22Rv1 (cell line): ENCODE results near the gene GULP1.

Experiments
- H3K27ac ChIP-seq: fragments of 450-650 bp; 2 replicates; pipeline ENCODE4 v1.5.1; 2017
- CTCF ChIP-seq: fragments of 450-650 bp; IDR thresholded peaks from 2 replicates; pipeline ENCODE4 v1.5.1; 2017; ENCODE audit warnings: mild to moderate bottlenecking
- ZFX ChIP-seq: fragments of 450-650 bp; IDR thresholded peaks from 2 replicates; pipeline ENCODE4 v1.6.1; 2017; ENCODE audit warnings: antibody characterized with exemption, borderline replicate concordance

The GULP1 gene

GRCh38 chr2:188291142-188291616, 495 bp upstream of the GULP1 start:
- TF ChIP-seq CTCF (no peak), ZFX (no peak)
- peak overlapping the region; percentile 94 for H3K27ac ChIP-seq

- H3K27ac ChIP-seq = peak overlapping the region; percentile 94
- no peak for TF ChIP-seq ZFX
- TF ChIP-seq CTCF = no peak
Measured at GRCh38 chr2:188292348-188293239, 920 bp downstream of the GULP1 start.

- H3K27ac ChIP-seq = peak overlapping the region; percentile 94
- TF ChIP-seq CTCF = no peak
- TF ChIP-seq ZFX = no peak
Measured at GRCh38 chr2:188293601-188294351, 2.1 kb downstream of the GULP1 start.

GRCh38 chr2:188294352-188294926, 2.8 kb downstream of the GULP1 start:
- H3K27ac ChIP-seq = peak overlapping the region; percentile 94
- TF ChIP-seq CTCF = no peak
- TF ChIP-seq ZFX = no peak

GRCh38 chr2:188295067-188295685, 3.5 kb downstream of the GULP1 start:
- no peak for TF ChIP-seq CTCF
- no peak for TF ChIP-seq ZFX
- peak overlapping the region; percentile 94 for H3K27ac ChIP-seq

GRCh38 chr2:188297978-188298377, 6.3 kb downstream of the GULP1 start:
- no peak overlapping the region for H3K27ac ChIP-seq
- TF ChIP-seq CTCF = no peak
- TF ChIP-seq ZFX = no peak

- H3K27ac ChIP-seq = peak overlapping the region; percentile 25; the same call in 1 of the 2 replicates
Measured at GRCh38 chr2:188298937-188299371, 7.3 kb downstream of the GULP1 start.
